ENCODE results near the gene IL18R1. TPM values are rescaled to one million over a fixed set of nuclear protein-coding genes. Genes with fewer than 3 reads are reported as not detected.
A peak's percentile ranks its signal among the peaks of the same experiment; 100 is the strongest.

The IL18R1 gene
- total and polyA plus RNA-seq, 9 of the 15 experiments (the other 6 are each of a cell fraction or from before 2014, with no cell fraction given) = 0.55 to 10.0 (median 2.5) TPM

GRCh38 chr2:102418421-102418961, 62.9 kb downstream of the IL18R1 start (continued):
- TF ChIP-seq CHD7 (IDR thresholded peaks at IDR 0.05; ENCODE audit: low read depth, low read length) (no peak), ZC3H11A (IDR thresholded peaks at IDR 0.05; ENCODE audit: low read depth, low read length) (no peak), ZBTB7A (IDR thresholded peaks at IDR 0.05; ENCODE audit: borderline replicate concordance, control insufficient read depth, low read depth, low read length) (no peak), HNRNPLL (IDR thresholded peaks at IDR 0.05; ENCODE audit: low read depth, low read length, poor library complexity, severe bottlenecking) (no peak), PML (IDR thresholded peaks at IDR 0.05; ENCODE audit: low read length) (peak; percentile 47; the same call in 1 of the 2 replicates), POLR2A (conservative IDR thresholded peaks at IDR 0.05) (no peak), RBM15 (IDR thresholded peaks at IDR 0.05; ENCODE audit: insufficient read depth, low read length) (no peak), PHF8 (IDR thresholded peaks at IDR 0.05; ENCODE audit: borderline replicate concordance, low read length) (no peak), RBM25 (IDR thresholded peaks at IDR 0.05; ENCODE audit: low read depth, low read length, severe bottlenecking) (no peak), ZNF24 (IDR thresholded peaks at IDR 0.05) (no peak), TAF9B (IDR thresholded peaks at IDR 0.05; ENCODE audit: partially characterized antibody) (no peak), MLLT1 (IDR thresholded peaks at IDR 0.05) (peak in 1 of 2 experiments; percentile 71; a peak in 2 of 4 replicates), TCF3 (CRISPR knock-in tag; IDR thresholded peaks at IDR 0.05) (peak; percentile 60), MCM3 (IDR thresholded peaks at IDR 0.05) (no peak), LARP7 (IDR thresholded peaks at IDR 0.05) (no peak), GABPA (tag; conservative IDR thresholded peaks at IDR 0.05; ENCODE audit: low read depth) (peak; percentile 64; the same call in 1 of the 2 replicates), GTF2A2 (tag; IDR thresholded peaks at IDR 0.05) (no peak), TBP (optimal IDR thresholded peaks at IDR 0.05; ENCODE audit: low read depth, low read length) (no peak)

Data from K562 (cell line).